HL-60 (cell line): ENCODE measurements around the gene MPHOSPH8.
"Not testable (repeated sequence)": the region's sequence is repeated elsewhere in the genome, so short reads cannot be mapped to it uniquely, and the experiment has no call there.

Experiments
- TF ChIP-seq, protein P1 (sequence below): IDR thresholded peaks from one replicate; pipeline ENCODE4 v1.5.1; 2011; ENCODE audit warnings: low read length, control low read depth, inconsistent platforms; ENCODE audit not compliant: insufficient read depth
- TF ChIP-seq, protein P2 (sequence below): IDR thresholded peaks from 2 replicates; pipeline ENCODE4 v1.6.1; 2012; ENCODE audit warnings: low read depth; ENCODE audit not compliant: insufficient replicate concordance

DNA sequence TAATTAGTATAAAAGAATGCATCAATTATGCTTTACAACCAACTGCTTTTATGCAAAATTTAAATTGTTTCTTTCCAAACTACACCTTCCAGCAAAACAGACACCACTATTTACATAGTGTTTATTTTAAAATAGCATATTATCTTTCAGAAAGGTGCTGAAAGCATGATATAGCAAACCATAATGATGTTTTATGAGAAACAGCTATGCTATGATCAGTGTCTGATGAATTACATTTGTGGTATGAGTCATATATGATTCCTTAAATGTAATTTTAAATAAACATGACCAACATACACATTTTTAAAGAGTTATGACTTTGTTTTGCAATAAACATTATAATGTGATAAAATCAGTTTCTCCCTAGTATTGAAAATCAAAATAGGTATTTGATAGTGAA lies 68.2 kb downstream of the MPHOSPH8 start:
- TF ChIP-seq, protein P1, sequence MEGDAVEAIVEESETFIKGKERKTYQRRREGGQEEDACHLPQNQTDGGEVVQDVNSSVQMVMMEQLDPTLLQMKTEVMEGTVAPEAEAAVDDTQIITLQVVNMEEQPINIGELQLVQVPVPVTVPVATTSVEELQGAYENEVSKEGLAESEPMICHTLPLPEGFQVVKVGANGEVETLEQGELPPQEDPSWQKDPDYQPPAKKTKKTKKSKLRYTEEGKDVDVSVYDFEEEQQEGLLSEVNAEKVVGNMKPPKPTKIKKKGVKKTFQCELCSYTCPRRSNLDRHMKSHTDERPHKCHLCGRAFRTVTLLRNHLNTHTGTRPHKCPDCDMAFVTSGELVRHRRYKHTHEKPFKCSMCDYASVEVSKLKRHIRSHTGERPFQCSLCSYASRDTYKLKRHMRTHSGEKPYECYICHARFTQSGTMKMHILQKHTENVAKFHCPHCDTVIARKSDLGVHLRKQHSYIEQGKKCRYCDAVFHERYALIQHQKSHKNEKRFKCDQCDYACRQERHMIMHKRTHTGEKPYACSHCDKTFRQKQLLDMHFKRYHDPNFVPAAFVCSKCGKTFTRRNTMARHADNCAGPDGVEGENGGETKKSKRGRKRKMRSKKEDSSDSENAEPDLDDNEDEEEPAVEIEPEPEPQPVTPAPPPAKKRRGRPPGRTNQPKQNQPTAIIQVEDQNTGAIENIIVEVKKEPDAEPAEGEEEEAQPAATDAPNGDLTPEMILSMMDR = not testable (repeated sequence)
- TF ChIP-seq, protein P2, sequence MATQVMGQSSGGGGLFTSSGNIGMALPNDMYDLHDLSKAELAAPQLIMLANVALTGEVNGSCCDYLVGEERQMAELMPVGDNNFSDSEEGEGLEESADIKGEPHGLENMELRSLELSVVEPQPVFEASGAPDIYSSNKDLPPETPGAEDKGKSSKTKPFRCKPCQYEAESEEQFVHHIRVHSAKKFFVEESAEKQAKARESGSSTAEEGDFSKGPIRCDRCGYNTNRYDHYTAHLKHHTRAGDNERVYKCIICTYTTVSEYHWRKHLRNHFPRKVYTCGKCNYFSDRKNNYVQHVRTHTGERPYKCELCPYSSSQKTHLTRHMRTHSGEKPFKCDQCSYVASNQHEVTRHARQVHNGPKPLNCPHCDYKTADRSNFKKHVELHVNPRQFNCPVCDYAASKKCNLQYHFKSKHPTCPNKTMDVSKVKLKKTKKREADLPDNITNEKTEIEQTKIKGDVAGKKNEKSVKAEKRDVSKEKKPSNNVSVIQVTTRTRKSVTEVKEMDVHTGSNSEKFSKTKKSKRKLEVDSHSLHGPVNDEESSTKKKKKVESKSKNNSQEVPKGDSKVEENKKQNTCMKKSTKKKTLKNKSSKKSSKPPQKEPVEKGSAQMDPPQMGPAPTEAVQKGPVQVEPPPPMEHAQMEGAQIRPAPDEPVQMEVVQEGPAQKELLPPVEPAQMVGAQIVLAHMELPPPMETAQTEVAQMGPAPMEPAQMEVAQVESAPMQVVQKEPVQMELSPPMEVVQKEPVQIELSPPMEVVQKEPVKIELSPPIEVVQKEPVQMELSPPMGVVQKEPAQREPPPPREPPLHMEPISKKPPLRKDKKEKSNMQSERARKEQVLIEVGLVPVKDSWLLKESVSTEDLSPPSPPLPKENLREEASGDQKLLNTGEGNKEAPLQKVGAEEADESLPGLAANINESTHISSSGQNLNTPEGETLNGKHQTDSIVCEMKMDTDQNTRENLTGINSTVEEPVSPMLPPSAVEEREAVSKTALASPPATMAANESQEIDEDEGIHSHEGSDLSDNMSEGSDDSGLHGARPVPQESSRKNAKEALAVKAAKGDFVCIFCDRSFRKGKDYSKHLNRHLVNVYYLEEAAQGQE = not testable (repeated sequence)
